Stimulated activated CD4-positive, alpha-beta T cell treated with anti-CD3 and anti-CD28 coated beads, Interleukin-1b, Interleukin-23, amount 100 ng/mL, for 4 hours (primary cell): ENCODE data around the gene NOMO2.
"Not testable (repeated sequence)": the region's sequence is repeated elsewhere in the genome, so short reads cannot be mapped to it uniquely, and the experiment has no call there.

Experiments used
- DNase-seq, 2 donors: peaks; one replicate each; pipeline ENCODE4 v3.0.0-alpha.2; 2020; ENCODE audit warnings: low read depth in 2 of 2

The NOMO2 gene

GRCh38 chr16:18561727-18562314 is at the start of gene NOMO2:
NOMO2 (minus strand) TSS chr16:18562097; CDS start chr16:18562040, 57 bp downstream.
- DNase-seq = peak; percentile 80 to 83

DNA sequence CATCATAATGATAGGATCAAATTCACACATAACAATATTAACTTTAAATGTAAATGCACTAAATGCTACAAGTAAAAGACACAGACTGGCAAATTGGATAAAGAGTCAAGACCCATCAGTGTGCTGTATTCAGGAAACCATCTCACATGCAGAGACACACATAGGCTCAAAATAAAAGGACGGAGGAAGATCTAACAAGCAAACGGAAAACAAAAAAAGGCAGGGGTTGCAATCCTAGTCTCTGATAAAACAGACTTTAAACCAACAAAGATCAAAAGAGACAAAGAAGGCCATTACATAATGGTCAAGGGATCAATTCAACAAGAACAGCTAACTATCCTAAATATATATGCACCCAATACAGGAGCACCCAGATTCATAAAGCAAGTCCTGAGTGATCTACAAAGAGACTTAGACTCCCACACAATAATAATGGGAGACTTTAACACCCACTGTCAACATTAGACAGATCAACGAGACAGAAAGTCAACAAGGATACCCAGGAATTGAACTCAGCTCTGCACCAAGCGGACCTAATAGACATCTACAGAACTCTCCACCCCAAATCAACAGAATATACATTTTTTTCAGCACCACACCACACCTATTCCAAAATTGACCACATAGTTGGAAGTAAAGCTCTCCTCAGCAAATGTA is 48.4 kb upstream of the NOMO2 start:
- DNase-seq = not testable (repeated sequence)

GRCh38 chr16:18608271-18608670 is 46.4 kb upstream of the NOMO2 start:
- DNase-seq = not testable (repeated sequence)

DNA sequence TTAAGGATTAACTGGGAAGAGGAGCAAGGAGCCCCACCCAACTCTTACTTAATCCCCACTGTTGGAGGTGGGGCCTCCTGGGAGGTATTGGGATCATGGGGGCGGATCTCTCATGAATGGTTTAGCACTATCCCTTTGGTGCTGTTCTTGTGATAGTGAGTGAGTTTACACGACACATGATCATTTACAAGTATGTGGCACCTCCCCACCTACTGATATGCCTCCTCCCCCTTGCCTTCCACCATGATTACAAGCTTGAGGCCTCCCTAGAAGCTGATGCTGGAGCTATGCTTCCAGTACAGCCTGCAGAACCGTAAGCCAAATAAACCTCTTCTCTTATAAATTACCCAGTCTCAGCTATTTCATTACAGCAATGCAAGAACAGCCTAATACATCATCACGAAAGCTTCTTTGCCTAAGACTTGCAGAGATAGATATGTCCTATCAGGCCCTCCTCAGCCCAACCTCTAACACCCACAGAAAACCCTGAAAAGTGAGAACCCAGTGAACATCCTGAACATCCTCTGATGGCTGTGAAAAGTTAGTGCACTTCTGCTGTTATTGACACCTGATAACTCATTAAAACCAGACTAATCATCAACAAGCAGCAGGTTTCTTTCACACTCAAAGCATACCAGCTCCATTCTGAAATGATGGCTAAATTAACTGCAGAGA is 41.8 kb upstream of the NOMO2 start:
- DNase-seq = not testable (repeated sequence)

DNA sequence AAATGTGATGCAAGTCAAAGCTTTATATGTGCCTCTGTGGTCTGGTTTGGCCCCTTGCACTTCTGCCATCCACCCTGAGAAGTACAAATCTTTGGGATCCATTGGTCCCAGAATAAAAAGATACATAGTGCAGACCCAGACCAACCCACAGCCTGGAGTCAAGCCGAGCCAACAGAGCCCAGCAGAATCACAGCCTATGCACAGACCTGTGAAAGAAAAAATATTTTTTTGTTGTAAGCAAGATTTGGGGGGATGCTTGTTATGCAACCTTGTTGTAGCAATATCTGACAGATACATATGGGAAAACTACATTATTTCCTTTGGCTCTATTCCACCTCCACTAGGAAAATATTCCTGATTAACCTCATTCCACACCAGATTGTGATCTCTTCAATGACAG is 36.7 kb upstream of the NOMO2 start:
- DNase-seq = not testable (repeated sequence)

GRCh38 chr16:18597734-18598133 is 35.8 kb upstream of the NOMO2 start:
- not testable (repeated sequence) for DNase-seq

- not testable (repeated sequence) for DNase-seq
Measured at GRCh38 chr16:18597319-18597718, 35.4 kb upstream of the NOMO2 start.

DNA sequence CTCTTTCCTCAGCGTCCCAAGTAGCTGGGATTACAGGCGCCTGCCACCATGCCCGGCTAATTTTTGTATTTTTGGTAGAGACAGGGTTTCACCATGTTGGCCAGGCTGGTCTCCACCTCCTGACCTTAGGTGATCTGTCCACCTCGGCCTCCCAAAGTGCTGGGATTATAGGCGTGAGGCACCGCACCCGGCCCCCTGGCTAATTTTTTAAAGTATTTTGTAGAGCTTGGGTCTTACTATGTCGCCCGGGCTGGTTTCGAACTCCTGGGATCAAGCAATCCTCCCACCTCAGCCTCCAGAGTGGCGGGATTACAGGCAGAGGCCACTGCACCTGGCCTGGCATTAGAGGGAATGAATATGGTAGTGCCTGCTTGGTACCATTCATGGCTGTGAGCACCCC is 33.9 kb upstream of the NOMO2 start:
- not testable (repeated sequence) for DNase-seq

DNA sequence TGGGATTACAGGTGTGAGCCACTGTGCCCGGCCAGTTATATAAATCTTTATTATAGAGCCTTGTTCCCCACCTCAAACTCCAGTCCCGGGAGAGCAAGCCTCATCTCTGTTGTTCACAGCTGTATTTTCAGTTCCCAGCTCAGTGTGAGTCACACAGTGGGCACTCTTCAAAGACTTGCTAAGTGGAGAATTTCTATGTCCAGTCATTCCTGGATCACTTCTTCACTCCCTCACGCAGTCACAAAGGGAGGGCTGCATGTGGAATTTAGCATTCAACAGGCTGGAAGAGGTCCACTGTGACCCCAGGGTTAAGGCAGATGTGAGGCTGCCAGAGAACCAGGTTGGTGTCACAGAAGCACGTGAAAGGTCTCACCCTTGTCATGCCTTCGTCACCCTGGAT is 33.0 kb upstream of the NOMO2 start:
- not testable (repeated sequence) for DNase-seq

DNA sequence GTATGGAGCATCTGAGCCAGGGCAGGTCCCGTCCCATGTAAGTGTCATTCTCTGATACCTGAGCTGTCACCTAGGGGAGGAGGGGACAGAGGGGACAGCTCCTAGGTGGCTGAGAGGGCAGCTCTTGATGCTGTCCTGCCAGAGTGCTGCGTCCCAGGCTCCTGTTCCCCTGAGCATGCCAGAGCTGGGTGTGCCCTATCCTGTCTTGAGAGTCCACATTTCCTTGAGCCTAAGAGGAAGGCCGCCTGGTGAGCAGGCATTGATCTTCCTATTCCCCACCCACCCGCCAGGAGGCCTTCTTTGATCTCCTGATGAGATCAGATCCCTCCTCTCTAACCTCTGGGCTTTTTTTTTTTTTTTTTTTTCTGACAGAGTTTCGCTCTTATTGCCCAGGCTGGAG is 32.0 kb upstream of the NOMO2 start:
- DNase-seq = not testable (repeated sequence)

GRCh38 chr16:18592982-18593381 is 31.1 kb upstream of the NOMO2 start:
- DNase-seq = not testable (repeated sequence)

GRCh38 chr16:18591908-18592307 is 30.0 kb upstream of the NOMO2 start:
- not testable (repeated sequence) for DNase-seq

- DNase-seq = not testable (repeated sequence)
Measured at GRCh38 chr16:18591441-18591840, 29.5 kb upstream of the NOMO2 start.

DNA sequence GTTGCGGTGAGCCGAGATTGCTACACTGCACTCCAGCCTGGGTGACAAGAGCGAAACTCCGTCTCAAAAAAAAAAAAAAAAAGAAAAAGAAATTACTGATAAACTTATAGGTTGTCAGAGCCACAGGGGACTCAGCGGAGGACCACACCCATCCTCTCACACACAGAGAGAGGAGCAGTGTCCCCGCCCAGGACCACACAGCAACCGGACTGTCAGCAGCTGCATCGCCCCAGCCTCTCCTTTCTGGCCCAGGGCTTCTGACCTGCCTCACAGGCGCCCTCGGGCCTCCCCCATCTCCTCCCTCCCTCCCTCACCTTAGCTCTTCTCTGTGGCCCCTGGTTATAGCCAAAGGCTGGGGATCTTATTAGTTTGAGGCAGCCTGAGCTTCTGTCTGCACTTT is 27.9 kb upstream of the NOMO2 start:
- not testable (repeated sequence) for DNase-seq

GRCh38 chr16:18586560-18587540 is 25.0 kb upstream of the NOMO2 start:
- not testable (repeated sequence) for DNase-seq

DNA sequence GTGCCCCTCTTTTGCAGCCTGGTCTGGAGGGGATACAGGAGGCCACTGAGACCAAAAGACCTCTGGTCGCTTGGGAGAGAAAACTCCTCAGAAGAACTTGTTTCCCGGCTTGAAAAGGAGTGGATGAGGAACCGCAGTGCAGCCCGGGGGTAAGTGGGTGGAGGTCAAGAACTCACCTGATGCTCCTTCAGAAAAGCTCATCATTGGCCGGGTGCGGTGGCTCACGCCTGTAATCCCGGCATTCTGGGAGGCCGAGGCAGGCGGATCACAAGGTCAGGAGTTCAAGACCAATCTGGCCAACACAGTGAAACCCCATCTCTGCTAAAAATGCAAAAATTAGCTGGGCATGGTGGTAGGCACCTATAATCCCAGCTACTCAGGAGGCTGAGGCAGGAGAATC is 23.9 kb upstream of the NOMO2 start:
- DNase-seq = not testable (repeated sequence)

- DNase-seq = no peak
Measured at GRCh38 chr16:18582902-18583301, 21.0 kb upstream of the NOMO2 start.

GRCh38 chr16:18580396-18580795 is 18.5 kb upstream of the NOMO2 start:
- not testable (repeated sequence) for DNase-seq

DNA sequence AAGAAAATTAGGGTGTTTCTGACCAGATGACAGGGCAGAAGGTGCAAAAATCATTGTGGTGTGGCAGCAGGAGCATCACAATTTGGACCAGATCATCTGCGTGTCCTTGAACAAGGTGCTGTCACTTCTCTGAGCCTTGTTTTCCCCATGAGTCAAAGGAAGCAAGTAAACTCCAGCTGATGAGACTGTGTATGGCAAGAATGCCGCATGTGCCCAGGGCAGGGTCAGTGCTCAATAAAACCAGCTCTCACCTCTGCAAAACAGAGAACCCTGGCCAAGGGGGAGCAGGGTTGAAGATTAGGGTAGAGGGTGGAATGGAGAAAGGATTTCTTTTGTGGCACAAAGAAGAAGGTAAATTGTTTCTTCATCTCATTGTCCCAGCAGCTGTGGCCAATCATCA is 17.4 kb upstream of the NOMO2 start:
- not testable (repeated sequence) for DNase-seq

DNA sequence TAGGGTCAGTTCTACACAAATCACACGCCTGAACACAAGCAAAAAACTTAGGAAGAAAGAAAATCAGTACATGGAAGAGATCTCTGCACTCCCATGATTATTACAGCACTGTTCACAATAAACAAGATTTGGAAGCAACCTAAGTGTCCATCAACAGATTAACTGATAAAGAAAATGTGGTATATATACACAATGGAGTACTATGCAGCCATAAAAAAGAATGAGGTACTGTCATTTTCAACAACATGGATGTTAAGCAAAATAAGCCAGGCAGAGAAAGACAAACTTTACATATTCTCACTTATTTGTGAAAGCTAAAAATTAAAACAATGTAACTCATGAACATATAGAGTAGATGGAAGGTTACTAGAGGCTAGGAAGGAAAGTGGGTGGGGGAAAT is 16.0 kb upstream of the NOMO2 start:
- DNase-seq = not testable (repeated sequence)

DNA sequence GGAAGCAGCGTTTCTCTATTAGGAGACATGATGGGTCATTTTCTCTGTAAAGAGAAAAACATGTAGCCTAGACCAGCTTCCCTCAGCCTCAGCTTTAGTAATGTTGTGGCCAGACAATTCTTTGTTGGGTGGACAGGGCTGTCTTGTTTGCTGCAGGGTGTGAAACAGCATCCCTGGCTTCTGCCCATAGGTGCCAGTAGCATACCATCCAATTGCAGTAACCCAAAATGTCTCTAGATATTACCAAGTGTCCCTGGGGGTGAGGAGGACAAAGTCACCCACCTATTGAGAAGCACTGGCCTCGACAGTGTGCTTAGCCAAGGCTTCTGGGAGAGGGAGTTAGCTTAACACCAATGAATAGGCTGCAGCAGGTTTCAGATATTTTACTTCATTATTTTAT is 14.0 kb upstream of the NOMO2 start:
- DNase-seq = not testable (repeated sequence)
